ENCODE measurements around the gene INSIG2.

DNA sequence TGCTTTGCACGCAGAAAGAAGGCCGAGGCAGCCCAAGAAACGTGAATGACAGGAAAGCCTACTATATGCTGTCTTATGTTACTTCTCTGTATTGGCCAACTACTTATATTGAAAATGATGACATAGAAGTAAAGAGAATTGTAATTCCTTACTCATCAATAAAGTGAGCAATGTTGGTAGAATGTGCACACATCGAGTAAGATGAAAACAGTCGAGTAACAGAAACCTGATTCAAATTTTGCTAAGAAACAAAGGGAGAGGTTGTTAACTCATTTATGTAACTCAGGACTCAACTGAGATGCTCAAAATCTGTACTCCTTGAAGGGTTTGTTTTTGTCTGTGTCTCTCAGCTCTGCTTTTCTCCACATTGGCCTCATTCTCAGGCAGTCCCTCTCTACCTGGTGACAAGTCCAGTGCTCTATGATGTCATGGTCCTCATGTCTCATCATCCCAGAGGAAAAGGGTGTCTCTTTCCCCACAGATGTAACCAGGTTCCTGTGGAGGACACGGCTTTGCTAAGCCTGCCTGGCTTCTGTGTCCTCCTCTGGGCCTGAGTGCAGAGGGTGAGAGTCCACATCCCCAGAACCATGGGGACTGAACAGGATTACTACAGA is 44.1 kb upstream of the INSIG2 start:
- TF ChIP-seq, protein P1, sequence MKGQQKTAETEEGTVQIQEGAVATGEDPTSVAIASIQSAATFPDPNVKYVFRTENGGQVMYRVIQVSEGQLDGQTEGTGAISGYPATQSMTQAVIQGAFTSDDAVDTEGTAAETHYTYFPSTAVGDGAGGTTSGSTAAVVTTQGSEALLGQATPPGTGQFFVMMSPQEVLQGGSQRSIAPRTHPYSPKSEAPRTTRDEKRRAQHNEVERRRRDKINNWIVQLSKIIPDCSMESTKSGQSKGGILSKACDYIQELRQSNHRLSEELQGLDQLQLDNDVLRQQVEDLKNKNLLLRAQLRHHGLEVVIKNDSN (IDR thresholded peaks at IDR 0.05) = no peak
- TF ChIP-seq YY1 (IDR thresholded peaks at IDR 0.05; ENCODE audit: low read depth) (no peak), CEBPB (IDR thresholded peaks at IDR 0.05) (no peak), TAF1 (IDR thresholded peaks at IDR 0.05; ENCODE audit: low read depth) (no peak), RAD21 (IDR thresholded peaks at IDR 0.05; ENCODE audit: low read depth) (no peak), EP300 (IDR thresholded peaks at IDR 0.05; ENCODE audit: borderline replicate concordance) (no peak), FOXM1 (IDR thresholded peaks at IDR 0.05; ENCODE audit: borderline replicate concordance, low read depth) (no peak), TCF12 (IDR thresholded peaks at IDR 0.05; ENCODE audit: low read depth) (no peak), NFIC (IDR thresholded peaks at IDR 0.05) (no peak), EGR1 (IDR thresholded peaks at IDR 0.05) (no peak), CREB1 (IDR thresholded peaks at IDR 0.05; ENCODE audit: low read depth) (no peak)
- TF ChIP-seq, protein P2, sequence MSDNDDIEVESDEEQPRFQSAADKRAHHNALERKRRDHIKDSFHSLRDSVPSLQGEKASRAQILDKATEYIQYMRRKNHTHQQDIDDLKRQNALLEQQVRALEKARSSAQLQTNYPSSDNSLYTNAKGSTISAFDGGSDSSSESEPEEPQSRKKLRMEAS (IDR thresholded peaks at IDR 0.05) = no peak
- TF ChIP-seq, protein P3, sequence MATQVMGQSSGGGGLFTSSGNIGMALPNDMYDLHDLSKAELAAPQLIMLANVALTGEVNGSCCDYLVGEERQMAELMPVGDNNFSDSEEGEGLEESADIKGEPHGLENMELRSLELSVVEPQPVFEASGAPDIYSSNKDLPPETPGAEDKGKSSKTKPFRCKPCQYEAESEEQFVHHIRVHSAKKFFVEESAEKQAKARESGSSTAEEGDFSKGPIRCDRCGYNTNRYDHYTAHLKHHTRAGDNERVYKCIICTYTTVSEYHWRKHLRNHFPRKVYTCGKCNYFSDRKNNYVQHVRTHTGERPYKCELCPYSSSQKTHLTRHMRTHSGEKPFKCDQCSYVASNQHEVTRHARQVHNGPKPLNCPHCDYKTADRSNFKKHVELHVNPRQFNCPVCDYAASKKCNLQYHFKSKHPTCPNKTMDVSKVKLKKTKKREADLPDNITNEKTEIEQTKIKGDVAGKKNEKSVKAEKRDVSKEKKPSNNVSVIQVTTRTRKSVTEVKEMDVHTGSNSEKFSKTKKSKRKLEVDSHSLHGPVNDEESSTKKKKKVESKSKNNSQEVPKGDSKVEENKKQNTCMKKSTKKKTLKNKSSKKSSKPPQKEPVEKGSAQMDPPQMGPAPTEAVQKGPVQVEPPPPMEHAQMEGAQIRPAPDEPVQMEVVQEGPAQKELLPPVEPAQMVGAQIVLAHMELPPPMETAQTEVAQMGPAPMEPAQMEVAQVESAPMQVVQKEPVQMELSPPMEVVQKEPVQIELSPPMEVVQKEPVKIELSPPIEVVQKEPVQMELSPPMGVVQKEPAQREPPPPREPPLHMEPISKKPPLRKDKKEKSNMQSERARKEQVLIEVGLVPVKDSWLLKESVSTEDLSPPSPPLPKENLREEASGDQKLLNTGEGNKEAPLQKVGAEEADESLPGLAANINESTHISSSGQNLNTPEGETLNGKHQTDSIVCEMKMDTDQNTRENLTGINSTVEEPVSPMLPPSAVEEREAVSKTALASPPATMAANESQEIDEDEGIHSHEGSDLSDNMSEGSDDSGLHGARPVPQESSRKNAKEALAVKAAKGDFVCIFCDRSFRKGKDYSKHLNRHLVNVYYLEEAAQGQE (IDR thresholded peaks at IDR 0.05; ENCODE audit: low read depth) = no peak

Measured in Ishikawa (cell line).